GM19452 (cell line): ENCODE results near the gene TGFBRAP1.

ENCODE experiments used
- ATAC-seq: cut with Tn5 transposase; IDR thresholded peaks from one replicate; pipeline ENCODE4 v1.9.1; 2021; ENCODE audit not compliant: unreplicated experiment

Gene TGFBRAP1

DNA sequence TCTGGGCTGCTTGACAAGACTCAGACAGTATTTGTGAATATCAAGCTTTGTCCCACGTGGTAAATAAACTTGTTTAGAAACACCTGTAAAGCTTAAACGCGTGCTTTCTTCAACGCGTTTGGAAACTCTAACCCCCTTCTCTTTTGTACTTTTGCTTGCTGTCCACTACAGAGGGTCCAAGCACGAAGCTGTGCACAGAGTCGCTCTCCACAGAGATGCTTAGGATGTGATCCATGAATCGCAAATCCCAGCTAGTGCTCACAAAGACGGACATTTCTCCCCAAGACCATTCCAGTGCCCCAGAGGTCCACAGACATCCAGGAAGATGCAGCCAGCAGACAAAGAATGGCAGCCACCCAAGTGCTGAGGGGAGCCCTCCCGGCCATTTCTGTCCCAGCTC lies 88.1 kb downstream of the TGFBRAP1 start, which contains the start of gene GPR45:
TSS of gene GPR45 (plus strand) at position 301 of the 400 bp plus-strand sequence. CDS start 116 bp downstream, outside the sequence.
- no peak for ATAC-seq

DNA sequence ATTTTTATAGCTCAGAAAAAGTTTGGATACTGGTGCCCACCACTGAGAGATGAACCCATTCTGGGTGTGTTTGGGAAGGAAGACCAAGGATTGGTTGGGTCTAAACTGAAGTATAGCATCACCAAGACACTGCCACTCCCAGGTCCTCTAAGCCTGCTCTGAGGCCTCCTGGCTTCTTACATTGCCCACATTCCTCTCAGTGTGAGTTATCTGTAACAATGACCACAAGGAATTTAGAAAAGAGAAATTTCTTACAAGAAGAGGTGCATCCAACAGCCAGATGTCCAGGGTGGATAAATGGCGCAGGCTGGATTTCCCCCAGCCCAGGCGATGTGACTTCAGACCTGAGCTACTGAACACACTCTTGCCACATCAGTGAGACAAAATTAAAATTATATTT lies 89.6 kb downstream of the TGFBRAP1 start:
- no peak for ATAC-seq

DNA sequence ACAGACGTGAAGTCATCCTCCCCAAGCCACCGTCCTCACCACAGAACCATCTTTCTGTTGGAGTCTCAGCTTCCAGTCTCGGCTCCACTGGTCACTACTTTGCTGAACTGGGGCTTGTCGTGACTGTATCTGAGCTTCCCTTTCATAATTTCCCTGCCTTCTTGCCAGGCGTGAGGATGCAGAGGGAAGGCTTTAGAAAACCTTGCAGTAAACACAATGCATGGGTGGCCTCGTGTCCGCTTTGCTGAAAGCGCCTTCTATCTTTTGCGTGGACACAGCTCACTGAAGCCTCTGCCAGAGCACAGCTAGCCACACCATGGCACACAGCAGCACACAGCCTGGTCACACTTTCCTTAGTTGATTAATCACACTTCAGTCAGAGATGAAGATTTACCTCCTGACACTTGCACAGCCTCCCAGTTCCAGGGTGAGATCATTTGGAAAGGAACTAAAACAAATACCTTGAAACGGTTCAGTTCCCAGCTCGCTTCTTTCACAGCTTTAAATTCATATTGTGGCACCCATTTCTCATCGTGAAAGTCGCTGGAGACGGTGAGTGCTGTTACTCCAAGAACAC lies 90.8 kb downstream of the TGFBRAP1 start:
- ATAC-seq = no peak

DNA sequence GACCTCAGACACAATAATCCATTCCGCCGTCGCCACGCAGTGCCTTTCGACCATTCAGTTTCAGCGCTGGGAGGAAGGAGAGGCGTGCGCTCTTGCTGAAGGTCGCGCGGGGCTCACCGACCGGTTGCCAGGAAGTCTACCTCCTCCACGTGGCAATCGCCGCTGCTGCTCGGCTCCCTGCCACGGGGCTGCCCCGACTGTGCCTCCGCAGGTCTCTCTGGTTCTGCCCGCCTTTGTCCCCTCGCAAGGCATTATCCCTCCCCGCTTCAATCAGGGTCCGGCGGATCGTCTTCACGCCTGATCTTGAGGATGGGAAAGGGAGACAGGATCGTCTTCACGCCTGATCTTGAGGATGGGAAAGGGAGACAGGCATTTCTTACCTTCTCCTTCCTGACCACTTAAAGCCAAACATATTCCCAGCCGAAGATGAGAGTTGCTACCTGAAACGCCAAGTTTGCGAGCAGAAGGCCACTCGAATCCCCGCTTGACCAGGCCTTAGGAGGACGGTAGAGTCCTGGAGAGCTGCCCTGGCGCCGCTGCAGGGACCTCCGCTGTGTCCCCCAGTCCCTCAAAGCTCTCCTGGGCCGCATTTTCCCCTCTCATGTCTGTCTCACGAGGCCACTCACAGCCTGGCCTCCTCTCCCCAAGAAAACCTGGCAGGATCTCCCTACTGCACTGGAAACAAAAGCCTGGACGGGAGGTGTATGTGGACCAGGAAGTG lies 92.3 kb downstream of the TGFBRAP1 start:
- no peak for ATAC-seq

DNA sequence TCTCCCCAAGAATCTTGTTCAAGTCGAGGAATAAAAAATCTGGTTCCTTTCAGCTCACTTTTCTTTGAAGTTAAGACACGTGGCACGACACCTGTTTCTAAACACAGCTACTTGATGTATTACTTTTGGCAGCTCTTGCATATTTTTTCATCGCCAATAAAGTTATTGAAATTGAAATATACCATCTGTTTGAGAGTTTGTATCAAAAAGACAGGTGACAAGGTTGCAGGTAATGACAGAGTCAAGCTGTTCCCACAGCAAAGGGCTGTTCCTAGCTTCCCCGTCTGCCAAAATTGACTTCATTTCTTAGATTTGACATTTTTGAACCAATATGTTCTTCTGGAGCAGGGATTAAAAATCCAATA lies 93.5 kb downstream of the TGFBRAP1 start:
- ATAC-seq = no peak

DNA sequence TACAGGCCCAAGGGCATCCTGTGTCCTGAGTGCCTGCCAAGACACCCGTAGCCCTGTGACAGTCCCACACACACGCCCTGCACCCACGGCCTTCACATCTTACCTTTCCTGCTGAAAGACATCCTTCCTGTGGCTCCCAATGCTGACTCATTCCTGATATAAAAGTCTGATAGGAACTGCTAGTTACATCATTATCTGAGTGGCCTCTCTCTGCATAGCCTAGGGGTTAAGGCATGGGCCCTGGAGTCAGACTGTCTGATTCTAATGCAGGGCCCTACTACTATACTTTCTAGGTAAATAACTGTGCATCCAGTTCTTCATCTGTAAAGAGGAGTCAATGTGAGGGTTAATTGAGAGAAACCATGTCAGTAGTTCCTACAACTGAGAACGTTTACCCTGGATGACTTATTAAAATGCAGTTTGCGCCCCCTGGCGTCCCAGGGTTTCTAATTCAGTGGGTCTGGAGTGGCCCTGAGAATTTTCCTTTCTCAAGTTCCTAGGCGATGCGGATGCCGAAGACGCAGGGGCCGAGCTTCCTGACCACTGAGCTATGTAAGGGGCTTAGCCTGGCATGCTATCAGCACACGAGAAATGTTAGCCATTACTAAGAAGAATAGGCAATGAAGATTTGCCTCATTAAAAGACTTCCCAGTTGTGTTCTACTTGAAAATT lies 94.0 kb downstream of the TGFBRAP1 start:
- peak; percentile 69 for ATAC-seq

DNA sequence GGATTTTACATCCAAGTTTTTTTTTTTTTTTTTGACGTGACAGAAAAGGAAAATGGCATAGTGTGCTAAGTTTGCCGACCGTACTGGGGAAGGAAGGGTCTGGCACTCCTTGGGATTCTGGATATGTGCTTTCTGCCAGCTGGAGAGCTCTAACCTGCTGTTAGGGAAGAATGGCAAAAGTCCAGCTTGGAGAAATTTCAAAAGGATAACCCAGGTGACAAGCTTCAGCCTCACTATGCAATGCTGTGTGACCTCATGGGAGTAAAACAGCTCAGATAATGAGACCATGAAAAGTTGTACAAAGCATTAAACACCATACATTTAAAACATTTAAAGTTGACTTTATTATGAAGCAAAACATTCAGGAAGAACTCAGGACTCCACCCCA lies 98.3 kb downstream of the TGFBRAP1 start:
- ATAC-seq = no peak

DNA sequence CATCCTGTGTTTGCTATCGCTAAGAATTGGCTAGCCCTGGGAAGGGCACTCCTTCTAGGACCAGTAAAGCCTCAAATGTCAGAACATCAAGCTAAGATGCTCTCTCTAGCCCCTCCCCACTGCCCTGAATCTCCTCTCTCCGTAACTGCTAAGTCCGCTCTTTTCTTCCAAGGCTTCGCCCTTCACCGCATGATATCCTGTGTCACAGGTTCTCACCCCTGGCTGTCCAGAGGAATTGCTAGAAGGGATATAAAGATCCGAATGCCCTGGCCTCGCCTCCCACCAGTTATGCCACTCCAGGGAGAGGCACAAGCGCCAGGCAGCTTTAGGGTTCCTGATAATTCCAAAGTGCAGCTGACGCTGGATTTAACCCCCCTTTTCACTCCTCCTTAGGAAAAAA lies 105.1 kb downstream of the TGFBRAP1 start:
- ATAC-seq = no peak

DNA sequence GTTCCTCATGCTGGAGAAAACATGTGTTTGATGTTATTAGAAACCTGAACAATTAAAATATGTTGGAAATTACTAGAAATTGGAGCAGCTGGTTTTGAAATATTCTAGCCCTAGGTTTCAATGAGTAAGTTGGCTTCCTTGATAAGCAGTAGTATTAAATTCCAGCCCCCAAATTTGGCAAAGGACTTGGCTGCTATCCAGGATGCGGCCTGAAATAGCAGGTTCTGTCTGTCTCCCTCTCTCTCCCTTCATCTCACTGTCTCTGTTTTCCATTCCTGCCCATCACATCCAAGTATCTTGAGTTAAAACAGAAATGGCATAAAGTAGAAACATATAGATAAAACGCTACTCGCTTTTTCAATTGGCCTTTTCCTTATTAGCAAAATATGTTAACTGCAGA lies 108.9 kb downstream of the TGFBRAP1 start:
- ATAC-seq = no peak

DNA sequence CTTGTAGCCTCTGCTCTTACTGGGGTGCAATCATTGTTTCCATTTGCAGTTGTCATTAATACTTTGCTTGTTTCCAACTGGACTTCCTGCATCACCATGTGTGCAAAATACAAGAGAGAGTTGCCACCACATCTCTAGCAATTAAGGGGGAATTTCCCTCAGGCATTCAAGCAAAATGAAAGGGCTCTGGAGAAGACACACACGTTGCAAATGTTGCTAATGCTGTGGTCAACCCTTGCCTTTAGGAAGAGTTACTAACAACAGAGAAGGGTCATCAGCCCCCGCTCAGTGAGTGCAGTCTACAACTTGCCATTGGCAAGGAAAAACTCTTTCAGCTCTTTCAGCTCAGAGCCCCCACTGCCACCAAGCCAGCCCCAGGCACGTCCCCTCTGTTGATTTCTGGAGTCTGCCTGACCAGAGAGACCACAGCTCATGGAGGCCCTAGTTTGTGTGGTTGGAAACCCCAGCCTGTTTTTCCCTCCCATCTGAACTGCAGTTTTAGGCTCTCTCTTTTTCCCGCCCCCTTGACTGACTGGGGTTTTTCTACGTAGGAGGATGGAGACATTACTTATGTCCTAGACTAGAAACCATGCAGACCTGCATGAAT lies 113.8 kb downstream of the TGFBRAP1 start:
- ATAC-seq = no peak
